Hippocampal formation (tissue), 2 donors: ENCODE measurements around the gene OSBPL10.
"Not testable (repeated sequence)": the region's sequence is repeated elsewhere in the genome, so short reads cannot be mapped to it uniquely, and the experiment has no call there.

Experiments
- DNase-seq, 2 donors: peaks; one replicate each; lab custom pipeline; 2025; lab: John Stamatoyannopoulos, UW

The OSBPL10 gene

DNA sequence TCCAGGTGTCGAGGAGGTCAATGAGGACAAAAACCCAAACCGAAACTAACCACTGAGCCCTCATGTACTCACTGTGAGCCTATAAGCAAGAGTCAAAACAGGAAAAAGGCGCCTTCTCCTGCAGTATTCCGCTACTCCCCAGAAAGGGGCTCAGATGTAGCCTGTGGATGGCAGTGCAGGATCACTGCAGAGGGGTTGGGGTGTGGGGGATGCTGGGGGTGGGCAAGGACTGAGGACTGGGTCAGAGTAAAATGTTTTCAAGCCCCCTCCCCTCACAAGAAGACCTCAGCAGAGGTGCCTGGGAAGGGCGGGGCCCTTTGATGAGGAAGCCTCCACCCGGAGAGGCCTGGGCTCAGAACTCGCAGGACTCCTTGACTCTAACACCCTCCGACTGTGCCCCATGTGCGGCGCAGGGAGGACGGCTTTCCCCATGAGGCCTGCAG is 170.1 kb downstream of the OSBPL10 start:
- no peak for DNase-seq

DNA sequence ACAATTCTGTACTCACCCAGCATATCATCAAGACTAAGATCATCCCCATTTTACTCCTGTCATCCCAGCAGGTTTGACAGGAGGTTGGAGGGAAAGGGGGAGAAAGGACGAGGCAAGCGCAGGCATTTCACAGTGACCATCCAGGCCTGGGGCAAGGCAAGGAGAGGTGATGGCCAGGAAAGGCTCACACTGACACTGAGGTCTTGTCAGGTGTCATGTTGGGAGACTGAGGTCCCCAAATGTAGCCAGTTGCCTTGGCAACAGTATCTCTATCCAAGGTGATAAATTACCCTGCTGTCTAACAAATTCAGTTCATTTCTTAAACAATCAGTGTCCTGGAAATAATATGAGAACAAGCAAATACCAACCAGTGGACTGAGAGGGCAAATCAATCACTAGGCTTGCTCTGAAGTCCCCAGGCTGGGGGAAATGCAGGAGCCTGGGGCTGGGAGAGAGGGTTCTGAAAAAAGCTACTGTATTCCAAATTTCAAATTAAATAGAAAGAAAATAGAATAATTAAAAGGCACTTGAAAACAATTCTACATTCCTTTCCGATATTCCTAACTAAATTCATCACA is 172.8 kb downstream of the OSBPL10 start:
- no peak for DNase-seq

DNA sequence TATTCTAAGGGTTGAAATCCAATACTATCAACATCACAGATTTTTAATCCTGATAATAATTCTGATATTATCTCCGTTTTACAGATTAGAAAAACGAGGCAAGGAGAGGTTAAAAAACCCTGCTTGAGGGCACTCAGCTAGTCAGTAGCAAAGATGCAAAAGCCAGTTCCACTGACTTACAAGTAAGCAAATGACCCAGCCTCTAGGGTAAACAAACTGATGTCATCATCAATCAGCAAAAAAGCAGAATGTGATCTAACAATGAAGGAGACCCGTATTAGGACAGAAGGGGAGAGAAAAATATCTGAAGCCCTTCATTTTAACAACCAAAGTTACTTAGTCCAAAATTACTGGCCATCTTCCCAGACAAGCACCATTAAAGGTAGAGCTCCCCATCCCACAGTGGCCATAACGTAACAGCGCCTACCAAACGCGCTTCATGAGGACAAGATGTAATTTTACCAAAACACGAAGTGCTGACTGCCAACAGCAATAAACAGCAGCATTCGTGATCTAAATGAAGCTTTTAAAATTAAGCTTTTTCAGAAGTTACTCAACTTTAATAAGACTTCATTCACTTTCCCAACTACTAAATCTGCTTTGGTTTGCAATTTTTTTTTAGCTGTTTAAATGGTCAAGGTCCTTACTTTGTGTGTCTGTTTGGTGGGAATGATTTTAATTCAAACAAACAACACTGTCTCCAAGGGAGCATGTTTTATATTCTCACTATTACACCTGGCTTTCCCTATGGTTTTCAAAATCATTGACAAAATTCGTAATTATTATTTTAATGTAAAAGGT is 176.6 kb downstream of the OSBPL10 start:
- DNase-seq, result no peak

DNA sequence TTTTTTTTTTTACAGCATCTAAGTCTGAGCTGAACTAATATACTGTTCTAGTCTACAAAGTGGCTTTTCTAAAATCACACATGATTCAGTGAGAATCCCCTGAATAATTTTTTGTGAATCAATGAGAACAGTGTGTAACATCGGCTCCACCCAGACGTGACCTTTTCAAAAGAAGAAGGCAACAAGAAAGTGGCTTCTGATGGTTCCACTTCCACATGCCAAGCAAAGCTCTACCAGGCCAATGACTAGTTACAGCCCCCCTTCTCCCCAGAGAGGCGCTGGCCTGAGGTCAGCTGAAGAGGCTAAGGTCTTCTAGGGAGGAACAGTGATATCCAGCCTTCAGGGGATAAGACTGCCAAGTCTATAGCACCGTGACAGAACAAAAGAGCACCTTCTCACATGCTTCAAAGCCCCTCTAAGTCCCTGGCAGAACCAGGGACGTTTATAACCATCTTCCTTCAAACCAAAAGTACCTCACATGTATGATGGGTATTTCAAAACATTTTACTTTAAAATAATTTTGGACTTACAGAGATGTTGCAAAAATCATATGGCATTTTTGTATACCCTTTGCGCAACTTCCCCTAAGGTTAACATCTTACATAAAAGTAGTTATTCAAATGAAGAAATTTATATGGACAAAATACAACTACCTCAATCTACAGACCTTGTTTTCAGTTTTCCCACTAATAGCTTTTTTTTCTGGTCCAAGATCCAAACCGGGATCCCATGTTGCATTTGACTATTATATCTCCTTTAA is 177.9 kb downstream of the OSBPL10 start:
- DNase-seq, result no peak

DNA sequence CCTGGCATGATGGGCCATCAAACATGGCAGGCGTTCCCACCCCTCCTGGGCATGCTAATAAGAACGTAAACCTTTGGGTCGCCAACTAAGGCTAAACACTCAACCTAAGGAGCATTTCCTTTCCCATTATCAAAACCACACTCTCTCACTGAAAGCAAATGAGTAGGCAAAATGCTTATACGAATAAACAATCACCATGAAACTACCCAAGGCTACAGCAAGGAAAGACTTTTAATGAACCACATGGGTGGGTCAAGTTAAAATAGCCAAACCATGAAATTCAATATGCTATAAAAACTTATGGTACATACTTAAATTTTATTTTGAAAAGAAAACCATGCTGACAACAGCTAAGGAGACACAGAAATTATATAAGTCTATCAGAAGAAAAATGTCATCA is 180.6 kb downstream of the OSBPL10 start:
- DNase-seq, result no peak

DNA sequence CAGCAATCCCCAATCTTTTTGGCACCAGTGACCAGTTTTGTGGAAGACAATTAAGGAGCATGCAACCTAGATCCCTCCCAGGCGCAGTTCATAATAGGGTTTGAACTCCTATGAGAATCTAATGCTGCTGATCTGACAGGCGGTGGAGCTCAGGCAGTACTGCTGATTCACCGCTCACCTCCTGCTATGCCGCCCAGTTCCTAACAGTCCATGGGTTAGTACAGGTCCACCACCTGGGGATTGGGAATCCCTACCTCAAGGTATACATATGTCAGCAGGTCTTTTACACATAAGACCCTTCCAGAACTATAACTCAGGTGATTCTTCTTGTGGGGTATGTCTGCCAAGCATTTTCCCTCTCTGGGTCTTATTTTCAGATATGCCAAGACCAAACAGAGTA is 182.2 kb downstream of the OSBPL10 start:
- DNase-seq, result no peak

DNA sequence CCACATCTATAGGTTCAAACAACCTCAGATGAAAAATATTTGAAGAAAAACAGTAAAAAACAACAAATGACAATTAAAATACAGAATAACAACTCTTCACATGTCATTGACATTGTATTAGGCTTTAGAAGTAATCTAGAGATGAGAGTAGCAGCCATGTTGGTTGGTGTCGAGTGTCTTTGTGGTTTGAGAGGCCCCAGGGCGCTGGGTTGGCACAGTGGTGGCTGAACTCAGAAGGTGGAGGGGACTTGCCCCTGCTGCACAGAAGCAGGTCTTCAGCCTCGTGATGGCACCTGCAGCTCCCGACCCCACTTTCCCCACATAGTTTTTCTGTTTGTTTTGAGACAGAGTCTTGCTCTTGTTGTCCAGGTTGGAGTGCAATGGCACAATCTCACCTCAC is 187.2 kb downstream of the OSBPL10 start:
- no peak for DNase-seq

DNA sequence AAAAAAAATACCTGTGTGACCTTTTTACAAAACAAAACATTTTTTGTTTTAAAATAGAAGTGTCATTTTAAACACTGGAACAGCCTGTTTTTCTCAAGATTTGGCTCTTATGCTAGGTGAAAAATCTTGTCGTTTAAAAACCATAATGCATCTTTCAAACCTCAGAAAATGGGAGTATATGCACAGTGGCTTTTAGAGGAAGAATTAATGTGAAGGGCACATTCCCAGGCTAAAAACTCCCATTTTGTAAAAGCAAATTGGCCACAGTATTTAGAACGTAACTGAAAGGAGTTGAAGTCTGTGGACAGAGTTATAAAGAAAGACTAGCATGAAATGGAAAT is 190.0 kb downstream of the OSBPL10 start:
- DNase-seq, result no peak

DNA sequence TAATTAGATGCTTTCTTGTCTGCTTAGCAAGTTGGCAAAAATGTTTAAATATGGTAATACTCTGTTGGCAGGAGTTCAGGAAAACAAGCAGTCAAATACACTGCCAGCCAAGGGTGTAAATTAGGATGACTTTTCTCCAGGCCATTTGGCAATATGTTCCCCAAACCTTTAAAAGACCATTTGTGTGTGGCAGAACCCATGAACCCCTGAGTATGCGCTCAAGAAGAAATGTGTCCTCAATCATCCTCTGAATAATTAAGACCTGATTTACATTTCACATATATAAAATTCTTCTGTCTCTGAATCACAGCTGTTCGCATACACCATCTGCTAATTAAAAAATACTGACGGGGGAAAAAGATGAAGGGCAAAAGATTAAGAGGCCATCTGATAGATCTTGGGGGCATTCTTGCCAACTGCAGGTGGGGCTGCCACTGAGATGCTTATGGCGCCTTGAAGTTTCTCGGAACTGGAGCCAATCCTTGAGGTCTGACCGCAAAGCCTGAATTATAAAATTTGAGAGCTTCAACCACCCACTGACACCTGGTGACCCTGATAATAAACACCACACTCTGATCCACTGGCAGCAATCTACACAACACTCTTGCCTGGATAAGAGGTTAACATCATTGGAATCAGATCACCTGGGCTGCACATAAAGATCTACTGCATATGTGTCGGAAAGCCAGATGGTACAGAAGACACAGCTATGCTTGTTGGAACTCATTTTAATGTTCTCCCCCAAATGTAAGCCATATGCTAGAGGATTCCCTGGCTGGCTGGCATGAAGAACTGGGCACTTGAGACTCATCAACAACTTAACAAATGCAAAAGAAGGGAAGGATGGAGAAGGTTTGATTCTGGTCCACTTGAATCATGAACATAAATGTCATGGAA is 190.6 kb downstream of the OSBPL10 start:
- peak in 1 of 2 donors; percentile 48 for DNase-seq

DNA sequence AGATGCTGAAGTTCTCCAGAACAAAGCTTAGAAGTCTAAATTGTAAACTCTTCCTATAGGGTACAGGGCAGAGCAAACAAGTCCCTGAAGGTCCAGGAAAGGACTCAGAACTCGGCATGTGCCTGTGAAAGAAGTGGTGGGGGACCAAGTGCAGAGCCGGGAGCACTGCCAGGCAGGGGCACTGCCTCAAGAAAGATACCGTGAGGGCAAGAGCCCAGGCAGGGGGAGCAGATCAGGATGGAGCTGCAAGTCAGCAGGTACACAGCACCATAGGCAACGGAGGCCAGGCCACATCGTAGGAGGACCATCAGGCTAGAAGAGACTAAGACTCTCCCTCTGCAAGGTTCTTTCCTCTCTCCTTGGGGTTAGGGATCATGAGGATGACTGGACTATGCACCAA is 191.6 kb downstream of the OSBPL10 start:
- DNase-seq, result no peak

DNA sequence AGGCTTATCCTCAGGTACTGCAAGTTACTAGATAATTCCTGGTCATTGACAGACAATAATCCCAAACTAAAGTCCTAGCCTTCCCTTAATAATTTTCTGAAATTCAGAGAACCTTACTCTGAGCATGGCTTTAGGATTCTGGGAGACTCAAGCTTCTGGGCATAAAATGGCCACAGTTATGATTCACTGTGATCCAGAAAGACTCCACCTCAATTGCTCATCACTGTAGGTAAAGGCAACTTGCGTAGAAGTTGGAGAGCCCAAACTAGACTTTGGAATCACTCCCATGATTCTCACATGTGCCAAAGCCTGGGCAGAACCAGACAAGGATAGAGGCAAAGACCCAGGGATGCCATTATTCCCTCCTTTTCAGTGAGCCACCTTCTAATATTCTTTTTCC is 195.3 kb downstream of the OSBPL10 start:
- no peak for DNase-seq

DNA sequence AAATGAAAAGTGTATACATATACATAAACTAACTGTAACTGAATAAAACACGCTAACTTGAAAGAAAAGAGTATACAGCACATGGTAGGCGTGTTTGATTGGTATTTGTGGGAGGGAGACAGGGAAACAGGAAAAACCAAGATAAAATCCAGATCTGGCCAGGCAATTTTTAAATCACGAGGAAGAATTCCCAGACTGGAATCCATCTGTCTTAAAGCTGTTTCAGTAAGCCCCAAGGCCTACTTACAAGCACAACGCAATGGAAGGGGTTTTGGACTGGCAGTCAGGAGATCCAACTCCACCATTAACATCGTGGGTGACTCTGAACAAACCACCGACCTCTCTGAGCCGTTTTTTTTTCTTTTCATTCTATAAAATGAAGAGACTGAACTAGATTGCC is 195.8 kb downstream of the OSBPL10 start:
- no peak for DNase-seq

DNA sequence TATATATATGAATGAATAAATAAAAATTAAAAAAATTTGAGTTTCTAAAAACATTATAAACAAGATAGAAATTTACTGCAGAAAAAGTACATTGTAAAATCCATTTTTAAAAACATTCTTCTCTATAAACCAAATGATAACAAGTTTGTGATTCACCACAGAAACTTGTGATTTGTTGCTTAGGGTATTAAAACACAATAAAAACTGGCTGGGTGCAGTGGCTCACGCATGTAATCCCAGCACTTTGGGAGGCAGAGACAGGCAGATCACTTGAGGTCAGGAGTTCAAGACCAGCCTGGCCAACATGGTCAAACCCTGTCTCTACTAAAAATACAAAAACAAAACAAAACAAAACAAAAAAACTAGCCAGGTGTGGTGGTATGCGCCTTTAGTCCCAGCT is 197.2 kb downstream of the OSBPL10 start:
- DNase-seq, result not testable (repeated sequence)

DNA sequence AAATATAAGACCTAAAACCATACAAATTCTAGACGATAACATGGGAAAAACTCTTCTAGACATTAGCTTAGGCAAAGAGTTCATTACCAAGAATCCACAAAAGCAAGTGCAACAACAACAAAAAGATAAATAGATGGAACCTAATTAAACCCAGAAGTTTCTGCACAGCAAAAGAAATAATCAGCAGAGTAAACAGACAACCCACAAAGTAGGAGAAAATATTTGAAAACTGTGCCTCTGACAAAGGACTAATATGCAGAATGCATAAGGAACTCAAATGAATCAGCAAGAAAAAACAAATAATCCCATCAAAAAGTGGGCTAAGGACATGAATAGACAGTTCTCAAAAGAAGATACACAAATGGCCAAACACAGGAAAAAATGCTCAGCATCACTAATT is 198.8 kb downstream of the OSBPL10 start:
- DNase-seq, result not testable (repeated sequence)

DNA sequence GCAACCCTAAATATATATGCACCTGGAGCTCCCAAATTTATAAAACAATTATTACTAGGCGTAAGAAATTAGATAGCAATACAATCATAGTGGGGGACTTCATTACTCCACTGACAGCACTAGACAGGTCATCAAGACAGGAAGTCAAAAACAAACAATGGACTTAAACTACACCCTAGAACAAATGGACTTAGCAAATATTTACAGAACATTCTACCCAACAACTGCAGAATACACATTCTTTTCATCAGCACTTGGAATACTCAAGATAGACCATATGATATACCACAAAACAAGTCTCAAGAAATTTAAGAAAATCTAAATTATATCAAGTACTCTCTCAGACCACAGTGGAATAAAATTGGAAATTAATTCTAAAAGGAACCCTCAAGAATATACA is 201.5 kb downstream of the OSBPL10 start:
- DNase-seq, result no peak

DNA sequence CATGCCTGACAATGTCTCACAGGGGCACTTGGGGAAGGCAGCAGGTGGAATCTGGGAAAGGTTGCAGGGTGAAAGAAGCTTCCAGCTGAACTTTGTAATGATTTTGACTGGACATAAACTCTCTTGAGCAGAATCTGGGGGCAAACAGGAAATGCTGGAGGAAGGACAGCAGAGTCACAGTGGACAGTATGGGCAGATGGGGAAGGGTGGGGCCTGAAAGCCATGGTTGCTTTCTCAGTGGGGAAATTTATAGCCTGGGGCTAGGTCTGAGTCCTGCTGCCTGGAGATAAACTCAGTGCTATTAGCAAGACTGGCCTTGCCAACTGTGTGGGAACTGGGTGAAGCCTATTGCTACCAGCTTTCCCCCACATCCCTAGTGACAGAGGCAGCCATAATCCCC is 203.2 kb downstream of the OSBPL10 start:
- DNase-seq, result no peak

DNA sequence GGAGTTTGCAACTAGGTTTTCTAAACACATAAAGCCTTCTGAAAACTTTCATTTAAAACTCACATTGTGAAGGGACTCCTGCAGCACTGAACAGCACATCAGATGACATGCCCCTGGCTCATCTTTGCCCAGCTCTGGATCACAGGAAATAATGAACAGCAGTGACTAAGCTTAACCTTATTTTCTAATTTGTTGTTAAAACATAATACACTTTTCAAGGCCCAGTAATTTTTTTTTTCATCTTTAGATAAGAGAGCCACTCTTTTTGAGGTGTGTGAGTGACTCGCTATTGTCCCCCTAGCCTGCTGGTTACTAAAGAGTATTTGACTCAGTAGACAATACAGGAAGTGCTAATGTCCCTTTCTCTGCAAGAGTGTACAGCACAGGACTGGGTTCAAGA is 204.0 kb downstream of the OSBPL10 start:
- DNase-seq, result no peak

DNA sequence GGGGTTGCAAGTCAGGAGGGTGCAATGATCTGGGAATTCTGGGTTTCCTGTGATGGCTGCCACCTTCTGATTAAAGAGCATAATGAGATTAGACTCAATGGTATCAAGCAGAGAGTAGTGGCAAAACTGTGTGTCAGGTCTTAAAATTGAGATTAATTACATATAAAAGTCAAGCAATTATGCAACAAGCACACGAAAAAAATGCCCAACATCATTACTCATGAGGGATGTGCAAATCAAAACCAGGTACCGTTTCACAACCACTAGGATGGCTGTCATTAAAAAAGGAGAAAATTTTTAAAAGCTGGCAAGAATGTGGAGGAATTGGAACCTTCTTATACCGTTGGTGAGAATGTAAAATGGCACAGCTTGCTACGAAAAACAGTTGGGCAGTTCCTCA is 205.0 kb downstream of the OSBPL10 start:
- no peak for DNase-seq

DNA sequence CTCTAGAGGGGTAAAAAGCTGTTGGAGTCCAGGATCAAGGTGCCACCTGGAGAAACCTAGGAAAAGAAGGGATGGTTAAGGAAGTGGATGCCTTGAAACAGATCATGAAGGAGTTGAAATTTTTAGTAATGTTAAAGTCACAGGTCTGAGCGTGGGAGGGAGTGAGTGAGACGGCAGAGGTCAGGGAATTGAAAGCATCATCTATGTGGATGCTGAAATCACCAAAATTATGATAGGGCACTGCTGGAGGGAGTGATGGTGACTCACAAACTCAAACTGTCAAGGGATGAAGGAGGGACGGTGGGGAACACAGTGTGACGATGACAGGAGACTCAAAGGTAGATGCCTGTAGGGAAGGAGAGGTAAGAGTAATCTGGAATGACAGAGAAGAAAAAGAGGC is 205.7 kb downstream of the OSBPL10 start:
- no peak for DNase-seq

DNA sequence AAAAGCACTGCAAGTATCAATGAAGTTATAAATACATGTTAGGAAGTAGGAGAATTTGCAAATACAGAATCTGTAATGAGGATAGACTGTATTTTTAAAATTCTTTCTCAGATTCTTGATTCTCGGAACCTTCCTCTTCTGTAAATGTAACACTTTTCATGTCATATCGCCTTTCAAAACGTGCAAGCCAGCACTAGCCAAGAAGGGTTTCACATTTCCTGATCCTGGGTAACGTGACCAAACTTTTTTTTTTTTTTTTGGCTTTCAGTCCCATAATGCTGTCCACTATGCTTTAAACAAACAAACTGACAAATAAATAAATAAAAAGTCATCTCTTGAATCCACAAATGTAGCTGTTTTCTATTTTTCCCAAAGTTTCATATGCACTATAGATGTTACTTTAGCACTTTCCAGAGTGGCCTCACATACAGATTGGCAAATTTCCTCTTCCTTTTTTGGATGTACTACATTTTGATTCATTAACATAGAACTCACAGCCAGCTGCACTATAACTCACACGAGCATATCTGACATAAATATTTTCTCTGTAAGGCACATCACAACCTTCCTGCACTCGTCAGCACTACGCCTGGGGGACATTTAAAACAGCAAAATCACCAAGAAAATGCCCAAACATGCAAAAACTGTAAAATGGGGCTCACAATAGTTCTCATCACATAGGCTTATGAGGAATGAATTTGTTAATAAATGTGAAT is 208.1 kb downstream of the OSBPL10 start:
- DNase-seq, result no peak

DNA sequence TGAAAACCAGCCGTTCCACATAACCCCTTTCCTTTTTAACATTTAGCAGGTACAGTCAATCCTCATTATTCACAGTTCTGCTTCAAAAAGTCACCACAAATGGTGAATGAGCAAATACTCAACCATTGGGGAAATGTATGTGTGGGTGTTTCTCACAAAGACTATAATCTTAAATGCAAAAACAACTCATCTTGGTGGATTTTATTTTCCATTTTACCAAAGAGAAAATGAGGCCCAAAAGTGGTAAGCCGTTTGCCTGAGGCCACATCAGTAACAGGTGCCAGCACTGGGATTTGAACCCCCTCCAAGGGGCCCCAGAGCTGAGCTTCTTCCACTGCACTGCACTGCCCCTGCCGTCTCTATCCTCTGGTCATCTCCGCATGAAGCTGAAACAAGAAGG is 208.8 kb downstream of the OSBPL10 start:
- no peak for DNase-seq
